ENCODE measurements around the gene GRM5.

The GRM5 gene

DNA sequence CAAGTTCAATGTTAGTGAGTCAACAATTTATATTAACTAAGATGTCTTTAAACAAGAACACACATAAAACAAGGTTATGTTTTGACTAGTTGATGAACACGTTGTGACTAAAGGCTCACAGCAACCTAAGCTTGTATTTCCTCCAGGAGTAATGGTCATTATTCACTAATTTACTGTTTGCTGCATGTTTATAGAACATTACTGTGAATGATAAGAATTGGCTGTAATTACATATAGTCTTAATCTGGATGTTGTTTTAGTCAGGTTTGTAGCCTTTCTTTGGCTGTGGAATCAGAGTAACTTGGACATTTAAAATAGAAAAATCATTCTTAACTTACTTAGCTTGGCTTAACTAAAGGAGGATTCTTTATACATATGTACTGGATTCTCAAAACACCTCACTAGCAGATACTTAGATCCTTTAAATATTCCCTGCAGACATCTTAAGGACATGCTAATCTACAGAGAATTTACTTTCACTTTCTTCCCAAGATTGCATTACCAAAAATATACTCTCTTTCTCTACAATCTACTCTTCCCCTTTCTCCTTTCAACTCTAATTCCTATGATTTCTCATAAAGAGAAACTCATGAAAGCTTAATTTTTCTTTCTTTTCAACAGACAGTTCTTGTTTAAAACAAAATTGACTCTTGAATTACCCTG lies 408.6 kb downstream of the GRM5 start:
- H3K27ac ChIP-seq: no peak overlapping the region
- TF ChIP-seq, protein P1, sequence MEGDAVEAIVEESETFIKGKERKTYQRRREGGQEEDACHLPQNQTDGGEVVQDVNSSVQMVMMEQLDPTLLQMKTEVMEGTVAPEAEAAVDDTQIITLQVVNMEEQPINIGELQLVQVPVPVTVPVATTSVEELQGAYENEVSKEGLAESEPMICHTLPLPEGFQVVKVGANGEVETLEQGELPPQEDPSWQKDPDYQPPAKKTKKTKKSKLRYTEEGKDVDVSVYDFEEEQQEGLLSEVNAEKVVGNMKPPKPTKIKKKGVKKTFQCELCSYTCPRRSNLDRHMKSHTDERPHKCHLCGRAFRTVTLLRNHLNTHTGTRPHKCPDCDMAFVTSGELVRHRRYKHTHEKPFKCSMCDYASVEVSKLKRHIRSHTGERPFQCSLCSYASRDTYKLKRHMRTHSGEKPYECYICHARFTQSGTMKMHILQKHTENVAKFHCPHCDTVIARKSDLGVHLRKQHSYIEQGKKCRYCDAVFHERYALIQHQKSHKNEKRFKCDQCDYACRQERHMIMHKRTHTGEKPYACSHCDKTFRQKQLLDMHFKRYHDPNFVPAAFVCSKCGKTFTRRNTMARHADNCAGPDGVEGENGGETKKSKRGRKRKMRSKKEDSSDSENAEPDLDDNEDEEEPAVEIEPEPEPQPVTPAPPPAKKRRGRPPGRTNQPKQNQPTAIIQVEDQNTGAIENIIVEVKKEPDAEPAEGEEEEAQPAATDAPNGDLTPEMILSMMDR (IDR thresholded peaks at IDR 0.05): no peak
- no peak for TF ChIP-seq ZFX (IDR thresholded peaks at IDR 0.05; ENCODE audit: borderline replicate concordance)

DNA sequence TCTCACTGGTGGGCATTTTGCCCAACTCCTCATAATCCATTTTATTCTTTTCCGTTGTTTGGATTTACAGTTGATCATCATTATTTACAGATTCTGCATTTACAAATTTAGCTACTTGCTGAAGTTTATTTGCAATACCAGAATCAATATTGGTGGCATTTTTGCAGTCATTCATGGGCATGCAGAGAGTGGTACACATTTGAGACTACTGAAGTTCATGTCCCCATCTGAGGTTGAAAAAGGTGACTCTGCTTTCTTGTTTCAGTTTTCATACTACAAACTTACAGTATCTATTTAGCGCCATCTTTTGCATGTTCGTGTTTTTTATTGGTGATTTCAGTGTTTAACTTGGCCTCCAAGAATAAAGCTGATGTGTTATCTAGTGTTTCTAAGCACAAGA lies 409.5 kb downstream of the GRM5 start:
- no peak overlapping the region for H3K27ac ChIP-seq
- TF ChIP-seq, protein P1 (IDR thresholded peaks at IDR 0.05): no peak
- no peak for TF ChIP-seq ZFX (IDR thresholded peaks at IDR 0.05; ENCODE audit: borderline replicate concordance)

DNA sequence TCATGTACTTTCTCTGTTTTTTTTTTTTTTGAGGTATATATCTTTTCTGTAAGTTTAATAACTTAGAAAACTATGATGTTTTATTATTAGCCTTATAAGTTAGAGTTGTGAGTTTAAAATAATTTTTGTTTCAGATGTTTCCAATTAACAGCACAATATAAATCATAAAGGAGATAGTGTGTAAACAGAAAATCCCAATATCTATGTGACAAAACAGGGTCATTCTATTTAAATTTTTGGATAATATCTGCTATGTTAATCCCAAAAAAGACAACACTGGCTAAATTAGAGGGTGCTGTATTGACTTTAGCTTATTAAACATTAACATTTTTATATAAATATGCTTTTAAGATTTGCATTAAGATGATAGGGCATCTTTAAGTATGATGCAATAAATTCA lies 410.1 kb downstream of the GRM5 start:
- H3K27ac ChIP-seq: no peak overlapping the region
- TF ChIP-seq, protein P1 (IDR thresholded peaks at IDR 0.05): no peak
- no peak for TF ChIP-seq ZFX (IDR thresholded peaks at IDR 0.05; ENCODE audit: borderline replicate concordance)

DNA sequence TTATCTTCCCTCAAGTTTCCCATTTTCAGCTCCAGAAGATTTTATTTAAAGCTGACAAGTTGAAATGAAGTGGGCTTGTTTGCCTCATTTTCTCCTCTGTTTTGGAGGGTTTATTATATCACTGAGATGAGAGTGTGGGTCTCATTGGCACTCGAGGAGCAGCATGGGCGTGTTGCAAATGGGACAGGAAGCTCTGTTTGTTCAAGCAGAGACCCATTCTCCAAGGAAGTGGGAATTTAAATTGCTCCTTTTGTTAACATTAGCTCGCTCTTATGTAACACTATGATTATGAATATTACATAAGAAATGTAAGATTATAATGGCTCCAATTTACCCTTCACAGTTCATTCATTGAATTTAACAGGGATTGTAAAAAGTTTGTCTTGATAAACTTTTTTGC lies 410.6 kb downstream of the GRM5 start:
- H3K27ac ChIP-seq: no peak overlapping the region
- no peak for TF ChIP-seq ZFX (IDR thresholded peaks at IDR 0.05; ENCODE audit: borderline replicate concordance)
- TF ChIP-seq, protein P1 (IDR thresholded peaks at IDR 0.05): no peak

DNA sequence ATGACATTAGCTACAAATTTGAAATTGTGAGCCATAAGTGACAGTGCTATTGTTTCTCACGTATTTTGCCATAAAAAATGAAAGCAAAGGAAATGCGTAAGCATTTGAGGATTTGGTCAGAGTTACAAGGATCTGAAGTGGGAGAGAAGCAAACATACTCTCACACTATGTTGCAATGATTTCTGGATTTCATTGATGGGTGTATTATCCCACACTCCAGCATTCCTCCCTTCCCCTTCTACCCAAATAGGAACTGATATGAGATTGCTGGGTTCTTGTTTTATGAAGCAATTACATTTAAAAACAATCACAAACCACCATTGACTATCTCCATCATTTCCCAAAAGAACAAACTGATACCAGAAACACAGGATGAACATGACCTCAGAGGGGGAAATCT lies 414.2 kb downstream of the GRM5 start:
- no peak overlapping the region for H3K27ac ChIP-seq
- no peak for TF ChIP-seq ZFX (IDR thresholded peaks at IDR 0.05; ENCODE audit: borderline replicate concordance)
- TF ChIP-seq, protein P1 (IDR thresholded peaks at IDR 0.05): no peak

DNA sequence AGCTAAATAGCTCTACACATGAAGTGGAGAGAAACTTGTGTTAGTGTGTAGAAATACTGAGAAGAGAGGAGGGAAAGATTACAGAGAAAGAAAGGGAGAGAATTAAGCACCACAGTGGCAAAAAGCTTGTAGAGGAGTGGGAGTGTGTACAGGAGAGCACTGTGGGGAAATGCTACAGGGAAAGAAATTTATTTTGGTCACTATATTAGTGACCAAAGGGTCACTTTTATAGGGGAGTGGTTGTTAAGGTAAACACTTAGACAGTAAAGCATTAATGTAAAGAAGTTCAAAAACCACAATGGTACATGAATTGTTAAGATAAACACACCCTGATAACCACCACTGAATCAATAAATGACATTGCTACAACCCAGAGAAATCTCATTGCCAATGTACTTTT lies 421.1 kb downstream of the GRM5 start:
- TF ChIP-seq, protein P1 (IDR thresholded peaks at IDR 0.05): no peak
- TF ChIP-seq ZFX (IDR thresholded peaks at IDR 0.05; ENCODE audit: borderline replicate concordance): no peak
- H3K27ac ChIP-seq: no peak overlapping the region

DNA sequence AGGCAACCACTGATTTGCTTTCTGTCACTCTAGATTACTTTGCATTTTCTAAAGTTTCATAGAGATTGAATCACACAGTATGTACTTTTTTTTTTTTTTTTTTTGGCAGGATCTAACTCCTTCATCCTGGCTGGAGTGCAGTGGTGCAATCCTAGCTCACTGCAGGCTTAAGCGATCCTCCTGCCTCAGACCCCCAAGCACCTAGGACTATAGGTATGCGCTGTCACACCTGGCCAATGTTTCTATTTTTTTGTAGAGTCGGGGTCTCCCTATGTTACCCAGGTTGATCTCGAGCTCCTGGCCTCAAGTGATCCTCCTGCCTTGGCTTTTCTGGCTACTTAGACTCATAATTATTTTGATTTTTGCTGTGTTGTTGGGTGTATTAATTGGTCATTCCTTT lies 433.6 kb downstream of the GRM5 start:
- no peak overlapping the region for H3K27ac ChIP-seq
- TF ChIP-seq ZFX (IDR thresholded peaks at IDR 0.05; ENCODE audit: borderline replicate concordance): no peak
- TF ChIP-seq, protein P1 (IDR thresholded peaks at IDR 0.05): no peak
